ENCODE results near the gene GNAZ. TPM values are rescaled to one million over a fixed set of nuclear protein-coding genes. Genes with fewer than 3 reads are reported as not detected.

GNAZ gene
- total and polyA plus RNA-seq, 4 donors: 0.21 to 2.2 (median 0.38) TPM

- no peaks in the 10 kb centered on the region for H3K4me1 ChIP-seq (ENCODE audit: control insufficient read depth in 4 of 4, insufficient read depth in 4 of 4, low read length in 3 of 4)
- H3K9ac ChIP-seq (ENCODE audit: low read depth in 1 of 2, low read length in 2 of 2): no peak overlapping the region
- H3K27me3 ChIP-seq (ENCODE audit: control insufficient read depth in 4 of 4, insufficient read depth in 4 of 4, low read length in 3 of 4): no peaks in the 10 kb centered on the region
- no peaks in the 10 kb centered on the region for H3K36me3 ChIP-seq (ENCODE audit: control insufficient read depth in 4 of 4, insufficient read depth in 3 of 4, low read depth in 1 of 4, low read length in 3 of 4)
- H3K4me3 ChIP-seq (ENCODE audit: low read depth in 1 of 3, low read length in 3 of 3): no peak overlapping the region
- 84% methylated on average over 5 of the region's 5 CpGs for WGBS
- TF ChIP-seq JUND (IDR thresholded peaks at IDR 0.05) (no peak), ZBTB33 (IDR thresholded peaks at IDR 0.05) (no peak), EGR1 (IDR thresholded peaks at IDR 0.05; ENCODE audit: low read depth in 2 of 2) (no peak), GABPA (IDR thresholded peaks at IDR 0.05 in 1 of 2, conservative IDR thresholded peaks at IDR 0.05 in 1 of 2) (no peak)
- no peaks in the 10 kb centered on the region for H3K9me3 ChIP-seq (ENCODE audit: control insufficient read depth in 4 of 4, low read length in 3 of 4)
- H3K27ac ChIP-seq (ENCODE audit: low read depth in 1 of 2, low read length in 2 of 2): no peak overlapping the region
- no peak for DNase-seq (ENCODE audit: low spot score)
Measured at GRCh38 chr22:23098230-23098705, 27.9 kb downstream of the GNAZ start.

GRCh38 chr22:23098718-23099530, 28.6 kb downstream of the GNAZ start:
- Histone ChIP-seq H3K27ac (ENCODE audit: low read depth in 1 of 2, low read length in 2 of 2) (no peak overlapping the region), H3K4me3 (ENCODE audit: low read depth in 1 of 3, low read length in 3 of 3) (no peak overlapping the region), H3K9me3 (ENCODE audit: control insufficient read depth in 4 of 4, low read length in 3 of 4) (no peaks in the 10 kb centered on the region), H3K4me1 (ENCODE audit: control insufficient read depth in 4 of 4, insufficient read depth in 4 of 4, low read length in 3 of 4) (no peaks in the 10 kb centered on the region), H3K36me3 (ENCODE audit: control insufficient read depth in 4 of 4, insufficient read depth in 3 of 4, low read depth in 1 of 4, low read length in 3 of 4) (no peaks in the 10 kb centered on the region), H3K9ac (ENCODE audit: low read depth in 1 of 2, low read length in 2 of 2) (no peak overlapping the region), H3K27me3 (ENCODE audit: control insufficient read depth in 4 of 4, insufficient read depth in 4 of 4, low read length in 3 of 4) (no peaks in the 10 kb centered on the region)
- DNase-seq (ENCODE audit: low spot score): no peak
- no peak for TF ChIP-seq FOXA1 (IDR thresholded peaks at IDR 0.05)
- no peak for TF ChIP-seq HNF4A (conservative IDR thresholded peaks at IDR 0.05)
- no peak for TF ChIP-seq RXRA (IDR thresholded peaks at IDR 0.05)
- TF ChIP-seq HNF4G (IDR thresholded peaks at IDR 0.05): no peak
- TF ChIP-seq ZBTB33 (IDR thresholded peaks at IDR 0.05): no peak
- no peak for TF ChIP-seq FOXA2 (IDR thresholded peaks at IDR 0.05)
- no peak for TF ChIP-seq YY1 (IDR thresholded peaks at IDR 0.05)
- TF ChIP-seq JUND (IDR thresholded peaks at IDR 0.05): no peak
- TF ChIP-seq SP1 (IDR thresholded peaks at IDR 0.05): no peak
- TF ChIP-seq CTCF (IDR thresholded peaks at IDR 0.05; ENCODE audit: low read depth, low read length, missing input control): no peak
- no peak for TF ChIP-seq TAF1 (conservative IDR thresholded peaks at IDR 0.05)
- TF ChIP-seq RAD21 (IDR thresholded peaks at IDR 0.05): no peak
- no peak for TF ChIP-seq GABPA (IDR thresholded peaks at IDR 0.05 in 1 of 2, conservative IDR thresholded peaks at IDR 0.05 in 1 of 2)
- WGBS: 75% methylated on average over 28 of the region's 28 CpGs
